ENCODE results near the gene FIS1.

GRCh38 chr7:101287032-101287431 is 42.2 kb upstream of the FIS1 start:
- TF ChIP-seq CTCF (IDR thresholded peaks at IDR 0.05) = no peak
- TF ChIP-seq EZH2 (IDR thresholded peaks at IDR 0.05) = no peak
- no peak for TF ChIP-seq EZH2phosphoT487 (IDR thresholded peaks at IDR 0.05)
